NOMO-1 (cell line): ENCODE measurements around the gene ABHD16B.
"Not testable (repeated sequence)": the region's sequence is repeated elsewhere in the genome, so short reads cannot be mapped to it uniquely, and the experiment has no call there.

Experiments
- DNase-seq, 2 experiments: peaks; one replicate each; lab custom pipeline; 2025; ENCODE audit not compliant: unreplicated experiment in 2 of 2; lab: John Stamatoyannopoulos, UW

The ABHD16B gene

GRCh38 chr20:63874241-63874640 is 12.9 kb downstream of the ABHD16B start:
- DNase-seq = not testable (repeated sequence)

GRCh38 chr20:63876489-63877036 is 15.3 kb downstream of the ABHD16B start:
- no peak for DNase-seq

GRCh38 chr20:63877755-63878470 is 16.6 kb downstream of the ABHD16B start:
- DNase-seq = no peak

- no peak for DNase-seq
These were observed 17.8 kb downstream of the ABHD16B start for GRCh38 chr20:63878899-63879663.

- not testable (repeated sequence) for DNase-seq
These were observed 19.6 kb downstream of the ABHD16B start for GRCh38 chr20:63880901-63881300.

GRCh38 chr20:63881451-63882226 is 20.3 kb downstream of the ABHD16B start:
- DNase-seq = no peak

GRCh38 chr20:63882257-63883200 is 21.2 kb downstream of the ABHD16B start:
- DNase-seq = no peak

GRCh38 chr20:63883201-63883593 is 21.9 kb downstream of the ABHD16B start:
- no peak for DNase-seq

GRCh38 chr20:63884506-63885263 is 23.4 kb downstream of the ABHD16B start:
- no peak for DNase-seq

GRCh38 chr20:63885264-63886053 is 24.2 kb downstream of the ABHD16B start:
- DNase-seq = no peak

GRCh38 chr20:63886054-63886419 is 24.7 kb downstream of the ABHD16B start:
- DNase-seq = no peak

- no peak for DNase-seq
These were observed 25.6 kb downstream of the ABHD16B start for GRCh38 chr20:63886921-63887320.

GRCh38 chr20:63889241-63890200 is 28.2 kb downstream of the ABHD16B start:
- no peak for DNase-seq

GRCh38 chr20:63890201-63890576 is 28.9 kb downstream of the ABHD16B start:
- no peak for DNase-seq

- DNase-seq = no peak
These were observed 29.3 kb downstream of the ABHD16B start for GRCh38 chr20:63890616-63891015.

GRCh38 chr20:63891061-63892002 is 30.0 kb downstream of the ABHD16B start:
- no peak for DNase-seq
